DOHH2 (cell line): ENCODE measurements around the gene PAQR4.

ENCODE experiments used
- H3F3A ChIP-seq: fragments of 200-600 bp; sonication (generic), shearing (Covaris generic); 2 replicates; pipeline ENCODE4 v1.6.0; 2016; ENCODE audit warnings: antibody characterized with exemption, mild to moderate bottlenecking; ENCODE audit not compliant: control insufficient read depth, insufficient read depth
- H3K27ac ChIP-seq: fragments of 200-600 bp; sonication (generic); 2 replicates; pipeline ENCODE4 v1.5.1; 2014; ENCODE audit warnings: low read depth, mild to moderate bottlenecking, low read length, moderate library complexity
- H3K27me3 ChIP-seq: fragments of 200-600 bp; sonication (generic); 2 replicates; pipeline ENCODE4 v1.6.1; 2014; ENCODE audit warnings: mild to moderate bottlenecking, low read length, mixed read lengths; ENCODE audit not compliant: control insufficient read depth
- H3K36me3 ChIP-seq: fragments of 200-600 bp; sonication (generic); 2 replicates; pipeline ENCODE4 v1.6.1; 2014; ENCODE audit warnings: mild to moderate bottlenecking, low read length, moderate library complexity, mixed read lengths; ENCODE audit not compliant: control insufficient read depth
- H3K4me1 ChIP-seq: fragments of 200-600 bp; sonication (generic); 2 replicates; pipeline ENCODE4 v1.6.1; 2014; ENCODE audit warnings: mild to moderate bottlenecking, low read length, mixed read lengths; ENCODE audit not compliant: control insufficient read depth
- H3K4me2 ChIP-seq: fragments of 200-600 bp; sonication (generic); 2 replicates; pipeline ENCODE4 v1.6.0; 2014; ENCODE audit warnings: mild to moderate bottlenecking, low read length, moderate library complexity
- H3K4me3 ChIP-seq: fragments of 200-600 bp; sonication (generic); 2 replicates; pipeline ENCODE4 v1.5.1; 2014; ENCODE audit warnings: mild to moderate bottlenecking, low read length, mixed read lengths
- H3K79me2 ChIP-seq: fragments of 200-600 bp; sonication (generic); 2 replicates; pipeline ENCODE4 v1.6.1; 2014; ENCODE audit warnings: mild to moderate bottlenecking, low read length, mixed read lengths; ENCODE audit not compliant: control insufficient read depth
- H3K9me2 ChIP-seq: fragments of 200-600 bp; sonication (generic); replicated peaks from 2 replicates; pipeline ENCODE4 v1.6.1; 2014; ENCODE audit warnings: mild to moderate bottlenecking, low read length, mixed read lengths; ENCODE audit not compliant: control insufficient read depth
- H3K9me3 ChIP-seq: fragments of 200-600 bp; sonication (generic); 2 replicates; pipeline ENCODE4 v1.6.1; 2014; ENCODE audit warnings: antibody characterized with exemption, low read length, mixed read lengths; ENCODE audit not compliant: control insufficient read depth, insufficient read depth
- H4K20me1 ChIP-seq: fragments of 200-600 bp; sonication (generic); 2 replicates; pipeline ENCODE4 v1.6.0; 2014; ENCODE audit warnings: low read depth, mild to moderate bottlenecking, antibody characterized with exemption, low read length, moderate library complexity; ENCODE audit not compliant: control insufficient read depth, insufficient read depth
- CTCF ChIP-seq: fragments of 200-600 bp; sonication (generic); IDR thresholded peaks from one replicate; pipeline ENCODE4 v1.5.1; 2014; ENCODE audit warnings: antibody characterized with exemption, mild to moderate bottlenecking, low read depth, low read length; ENCODE audit not compliant: poor library complexity, severe bottlenecking
- EZH2phosphoT487 ChIP-seq: fragments of 200-600 bp; sonication (generic); IDR thresholded peaks from 2 replicates; pipeline ENCODE4 v1.6.1; 2017; ENCODE audit warnings: borderline replicate concordance, mild to moderate bottlenecking, antibody characterized with exemption, low read length, moderate library complexity, mixed read lengths

The PAQR4 gene

GRCh38 chr16:2987833-2988232 lies 18.7 kb downstream of the PAQR4 start:
- no peak overlapping the region for H3K4me2 ChIP-seq
- no peak overlapping the region for H3K4me3 ChIP-seq
- peaks cover 9% of the 10 kb centered on the region for H3K4me1 ChIP-seq
- no peaks in the 10 kb centered on the region for H3K9me3 ChIP-seq
- H3F3A ChIP-seq: peaks cover 3% of the 10 kb centered on the region
- H3K27me3 ChIP-seq: peaks cover 39% of the 10 kb centered on the region; the same call in 1 of the 2 replicates
- H3K9me2 ChIP-seq: no peaks in the 10 kb centered on the region
- H4K20me1 ChIP-seq: no peaks in the 10 kb centered on the region
- no peaks in the 10 kb centered on the region for H3K79me2 ChIP-seq
- TF ChIP-seq CTCF: no peak
- TF ChIP-seq EZH2phosphoT487: no peak
- H3K27ac ChIP-seq: no peak overlapping the region
- H3K36me3 ChIP-seq: no peaks in the 10 kb centered on the region

- Histone ChIP-seq H3K36me3 (no peaks in the 10 kb centered on the region), H3K79me2 (no peaks in the 10 kb centered on the region), H3K27me3 (peaks cover 39% of the 10 kb centered on the region; the same call in 1 of the 2 replicates), H3K4me1 (peaks cover 4% of the 10 kb centered on the region), H3K4me2 (no peak overlapping the region), H3K9me3 (no peaks in the 10 kb centered on the region), H4K20me1 (no peaks in the 10 kb centered on the region), H3K4me3 (no peak overlapping the region), H3K9me2 (no peaks in the 10 kb centered on the region), H3K27ac (no peak overlapping the region), H3F3A (no peaks in the 10 kb centered on the region)
- TF ChIP-seq CTCF: no peak
- TF ChIP-seq EZH2phosphoT487: no peak
These were observed 19.5 kb downstream of the PAQR4 start for GRCh38 chr16:2988590-2989099.

DNA sequence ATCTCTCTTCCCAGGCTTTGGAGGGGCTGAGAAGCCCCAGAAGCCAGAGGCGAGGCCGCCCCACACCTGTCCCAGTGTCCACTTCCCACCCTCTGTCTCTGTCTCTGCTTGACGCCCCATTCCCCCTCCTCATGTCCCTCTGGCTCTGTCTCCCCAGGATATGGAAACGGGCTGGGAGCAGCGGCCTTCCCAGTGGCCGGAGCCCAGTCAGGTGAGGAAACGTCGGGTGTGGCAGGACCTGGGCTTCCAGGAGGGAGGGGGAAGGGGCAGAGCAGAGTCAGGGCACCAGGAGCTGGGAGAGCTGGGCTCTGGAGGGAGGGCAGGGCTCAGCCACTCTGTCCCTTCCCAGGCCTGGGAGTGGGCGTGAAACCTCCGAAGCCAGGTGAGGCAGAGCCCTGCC lies 21.7 kb downstream of the PAQR4 start:
- Histone ChIP-seq H4K20me1 (no peaks in the 10 kb centered on the region), H3K4me1 (no peaks in the 10 kb centered on the region), H3K79me2 (no peaks in the 10 kb centered on the region), H3K9me2 (no peaks in the 10 kb centered on the region), H3K9me3 (no peaks in the 10 kb centered on the region), H3K27me3 (peaks cover 35% of the 10 kb centered on the region; the same call in 1 of the 2 replicates), H3K4me3 (no peak overlapping the region), H3K4me2 (no peak overlapping the region), H3F3A (no peaks in the 10 kb centered on the region), H3K27ac (no peak overlapping the region), H3K36me3 (no peaks in the 10 kb centered on the region)
- TF ChIP-seq EZH2phosphoT487 (no peak), CTCF (no peak)
